ENCODE data around the gene MRTO4. TPM values are rescaled to one million over a fixed set of nuclear protein-coding genes. Genes with fewer than 3 reads are reported as not detected.
"Not testable (repeated sequence)": the region's sequence is repeated elsewhere in the genome, so short reads cannot be mapped to it uniquely, and the experiment has no call there.

MRTO4 gene
- total RNA-seq, 1 experiment from 2014 or later: 54.6 TPM

DNA sequence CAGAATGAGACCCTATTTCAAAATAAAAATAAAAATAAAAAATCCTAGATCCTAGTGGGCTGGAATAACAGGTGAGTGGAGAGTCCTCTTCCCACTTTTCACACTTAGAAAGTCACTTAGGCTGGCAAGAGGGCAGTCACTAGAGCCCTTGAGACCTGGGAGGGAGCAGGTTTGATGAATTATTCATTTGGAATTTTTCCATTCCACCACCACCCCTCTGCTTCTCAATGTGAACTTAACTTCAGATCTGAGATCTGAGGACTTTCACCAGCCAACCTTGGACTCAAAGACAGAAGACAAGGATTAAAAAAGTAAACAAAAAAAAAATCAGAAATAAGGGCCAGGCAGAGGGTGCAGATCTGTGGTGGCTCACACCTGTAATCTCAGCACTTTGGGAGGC, 20.5 kb downstream of the MRTO4 start:
- ATAC-seq: no peak
- H3K36me3 Mint-ChIP-seq: no peaks in the 10 kb centered on the region
- H3K4me3 Mint-ChIP-seq: no peak overlapping the region
- ChIA-PET POLR2A (no interaction called here), CTCF (no interaction called here)
- TF ChIP-seq, protein P1, sequence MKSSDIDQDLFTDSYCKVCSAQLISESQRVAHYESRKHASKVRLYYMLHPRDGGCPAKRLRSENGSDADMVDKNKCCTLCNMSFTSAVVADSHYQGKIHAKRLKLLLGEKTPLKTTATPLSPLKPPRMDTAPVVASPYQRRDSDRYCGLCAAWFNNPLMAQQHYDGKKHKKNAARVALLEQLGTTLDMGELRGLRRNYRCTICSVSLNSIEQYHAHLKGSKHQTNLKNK (CRISPR knock-in tag; IDR thresholded peaks at IDR 0.05): no peak
- TF ChIP-seq, protein P2, sequence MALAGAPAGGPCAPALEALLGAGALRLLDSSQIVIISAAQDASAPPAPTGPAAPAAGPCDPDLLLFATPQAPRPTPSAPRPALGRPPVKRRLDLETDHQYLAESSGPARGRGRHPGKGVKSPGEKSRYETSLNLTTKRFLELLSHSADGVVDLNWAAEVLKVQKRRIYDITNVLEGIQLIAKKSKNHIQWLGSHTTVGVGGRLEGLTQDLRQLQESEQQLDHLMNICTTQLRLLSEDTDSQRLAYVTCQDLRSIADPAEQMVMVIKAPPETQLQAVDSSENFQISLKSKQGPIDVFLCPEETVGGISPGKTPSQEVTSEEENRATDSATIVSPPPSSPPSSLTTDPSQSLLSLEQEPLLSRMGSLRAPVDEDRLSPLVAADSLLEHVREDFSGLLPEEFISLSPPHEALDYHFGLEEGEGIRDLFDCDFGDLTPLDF (CRISPR knock-in tag; IDR thresholded peaks at IDR 0.05): no peak
- TF ChIP-seq, protein P3, sequence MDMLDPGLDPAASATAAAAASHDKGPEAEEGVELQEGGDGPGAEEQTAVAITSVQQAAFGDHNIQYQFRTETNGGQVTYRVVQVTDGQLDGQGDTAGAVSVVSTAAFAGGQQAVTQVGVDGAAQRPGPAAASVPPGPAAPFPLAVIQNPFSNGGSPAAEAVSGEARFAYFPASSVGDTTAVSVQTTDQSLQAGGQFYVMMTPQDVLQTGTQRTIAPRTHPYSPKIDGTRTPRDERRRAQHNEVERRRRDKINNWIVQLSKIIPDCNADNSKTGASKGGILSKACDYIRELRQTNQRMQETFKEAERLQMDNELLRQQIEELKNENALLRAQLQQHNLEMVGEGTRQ (CRISPR knock-in tag; IDR thresholded peaks at IDR 0.05): no peak
- no peak for TF ChIP-seq NFYB (CRISPR knock-in tag; conservative IDR thresholded peaks at IDR 0.05; ENCODE audit: low read depth)
- H3K27me3 Mint-ChIP-seq (ENCODE audit: low read depth): peaks cover 35% of the 10 kb centered on the region
- H3K9me3 Mint-ChIP-seq: peaks cover 9% of the 10 kb centered on the region
- DNase-seq (ENCODE audit: low spot score): no peak
- H3K4me1 Mint-ChIP-seq: no peaks in the 10 kb centered on the region
- H3K27ac Mint-ChIP-seq: no peak overlapping the region

DNA sequence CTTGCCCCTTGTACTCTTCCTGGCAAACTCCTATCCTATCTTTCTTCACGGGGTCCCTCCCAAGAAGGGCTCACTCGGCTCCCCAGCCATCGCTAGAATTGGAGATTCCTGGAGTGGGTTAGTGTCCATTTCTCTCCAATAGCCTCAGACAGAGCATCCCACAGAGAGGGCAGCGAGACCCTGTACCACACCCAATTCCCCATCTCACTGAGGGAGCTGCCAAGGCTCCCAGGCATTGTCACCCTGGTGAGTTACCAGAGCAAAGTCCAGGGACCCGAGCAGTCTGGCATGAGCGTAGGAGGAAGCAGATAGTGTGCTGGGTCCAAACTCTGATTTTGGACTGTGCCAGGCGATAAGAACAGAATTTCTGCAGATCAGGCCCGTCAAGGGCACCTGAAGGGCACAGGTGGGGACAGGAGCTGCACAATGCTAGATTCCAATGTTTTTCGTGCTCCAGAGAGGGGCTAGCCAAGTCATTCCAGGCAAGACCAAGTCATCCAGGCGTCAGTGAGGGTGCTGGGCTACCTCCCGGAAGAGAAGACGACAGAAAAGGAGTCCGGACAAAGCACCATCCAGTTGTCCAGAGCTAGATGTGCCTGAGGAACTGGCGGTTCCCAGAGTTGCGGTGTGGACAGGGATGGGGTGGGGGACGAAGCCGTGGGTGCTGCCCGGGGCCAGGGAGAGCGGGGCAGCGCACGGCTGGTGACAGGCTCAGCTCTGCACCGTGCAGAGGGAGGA, 21.7 kb downstream of the MRTO4 start:
- no peak for ATAC-seq
- peak overlapping the region; percentile 18; the same call in 1 of the 2 replicates for H3K4me3 Mint-ChIP-seq
- TF ChIP-seq, protein P4, sequence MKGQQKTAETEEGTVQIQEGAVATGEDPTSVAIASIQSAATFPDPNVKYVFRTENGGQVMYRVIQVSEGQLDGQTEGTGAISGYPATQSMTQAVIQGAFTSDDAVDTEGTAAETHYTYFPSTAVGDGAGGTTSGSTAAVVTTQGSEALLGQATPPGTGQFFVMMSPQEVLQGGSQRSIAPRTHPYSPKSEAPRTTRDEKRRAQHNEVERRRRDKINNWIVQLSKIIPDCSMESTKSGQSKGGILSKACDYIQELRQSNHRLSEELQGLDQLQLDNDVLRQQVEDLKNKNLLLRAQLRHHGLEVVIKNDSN (CRISPR knock-in tag; IDR thresholded peaks at IDR 0.05): no peak
- TF ChIP-seq NR2C2 (CRISPR knock-in tag; IDR thresholded peaks at IDR 0.05) (no peak), JAZF1 (CRISPR knock-in tag; IDR thresholded peaks at IDR 0.05) (no peak), RELA (CRISPR knock-in tag; IDR thresholded peaks at IDR 0.05; ENCODE audit: borderline replicate concordance) (no peak), SMAD3 (CRISPR knock-in tag; IDR thresholded peaks at IDR 0.05; ENCODE audit: borderline replicate concordance) (no peak), ETV6 (CRISPR knock-in tag; IDR thresholded peaks at IDR 0.05) (no peak), RORB (CRISPR knock-in tag; IDR thresholded peaks at IDR 0.05) (no peak), MXD4 (CRISPR knock-in tag; IDR thresholded peaks at IDR 0.05; ENCODE audit: borderline replicate concordance) (no peak), ZNF416 (CRISPR knock-in tag; IDR thresholded peaks at IDR 0.05) (no peak), CREM (CRISPR knock-in tag; IDR thresholded peaks at IDR 0.05) (no peak)
- TF ChIP-seq, protein P5, sequence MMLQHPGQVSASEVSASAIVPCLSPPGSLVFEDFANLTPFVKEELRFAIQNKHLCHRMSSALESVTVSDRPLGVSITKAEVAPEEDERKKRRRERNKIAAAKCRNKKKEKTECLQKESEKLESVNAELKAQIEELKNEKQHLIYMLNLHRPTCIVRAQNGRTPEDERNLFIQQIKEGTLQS (CRISPR knock-in tag; conservative IDR thresholded peaks at IDR 0.05): no peak
- TF ChIP-seq, protein P6, sequence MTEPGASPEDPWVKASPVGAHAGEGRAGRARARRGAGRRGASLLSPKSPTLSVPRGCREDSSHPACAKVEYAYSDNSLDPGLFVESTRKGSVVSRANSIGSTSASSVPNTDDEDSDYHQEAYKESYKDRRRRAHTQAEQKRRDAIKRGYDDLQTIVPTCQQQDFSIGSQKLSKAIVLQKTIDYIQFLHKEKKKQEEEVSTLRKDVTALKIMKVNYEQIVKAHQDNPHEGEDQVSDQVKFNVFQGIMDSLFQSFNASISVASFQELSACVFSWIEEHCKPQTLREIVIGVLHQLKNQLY (CRISPR knock-in tag; IDR thresholded peaks at IDR 0.05): no peak
- TF ChIP-seq, protein P7, sequence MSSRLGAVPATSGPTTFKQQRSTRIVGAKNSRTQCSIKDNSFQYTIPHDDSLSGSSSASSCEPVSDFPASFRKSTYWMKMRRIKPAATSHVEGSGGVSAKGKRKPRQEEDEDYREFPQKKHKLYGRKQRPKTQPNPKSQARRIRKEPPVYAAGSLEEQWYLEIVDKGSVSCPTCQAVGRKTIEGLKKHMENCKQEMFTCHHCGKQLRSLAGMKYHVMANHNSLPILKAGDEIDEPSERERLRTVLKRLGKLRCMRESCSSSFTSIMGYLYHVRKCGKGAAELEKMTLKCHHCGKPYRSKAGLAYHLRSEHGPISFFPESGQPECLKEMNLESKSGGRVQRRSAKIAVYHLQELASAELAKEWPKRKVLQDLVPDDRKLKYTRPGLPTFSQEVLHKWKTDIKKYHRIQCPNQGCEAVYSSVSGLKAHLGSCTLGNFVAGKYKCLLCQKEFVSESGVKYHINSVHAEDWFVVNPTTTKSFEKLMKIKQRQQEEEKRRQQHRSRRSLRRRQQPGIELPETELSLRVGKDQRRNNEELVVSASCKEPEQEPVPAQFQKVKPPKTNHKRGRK (CRISPR knock-in tag; IDR thresholded peaks at IDR 0.05; ENCODE audit: borderline replicate concordance): no peak
- TF ChIP-seq, protein P8, sequence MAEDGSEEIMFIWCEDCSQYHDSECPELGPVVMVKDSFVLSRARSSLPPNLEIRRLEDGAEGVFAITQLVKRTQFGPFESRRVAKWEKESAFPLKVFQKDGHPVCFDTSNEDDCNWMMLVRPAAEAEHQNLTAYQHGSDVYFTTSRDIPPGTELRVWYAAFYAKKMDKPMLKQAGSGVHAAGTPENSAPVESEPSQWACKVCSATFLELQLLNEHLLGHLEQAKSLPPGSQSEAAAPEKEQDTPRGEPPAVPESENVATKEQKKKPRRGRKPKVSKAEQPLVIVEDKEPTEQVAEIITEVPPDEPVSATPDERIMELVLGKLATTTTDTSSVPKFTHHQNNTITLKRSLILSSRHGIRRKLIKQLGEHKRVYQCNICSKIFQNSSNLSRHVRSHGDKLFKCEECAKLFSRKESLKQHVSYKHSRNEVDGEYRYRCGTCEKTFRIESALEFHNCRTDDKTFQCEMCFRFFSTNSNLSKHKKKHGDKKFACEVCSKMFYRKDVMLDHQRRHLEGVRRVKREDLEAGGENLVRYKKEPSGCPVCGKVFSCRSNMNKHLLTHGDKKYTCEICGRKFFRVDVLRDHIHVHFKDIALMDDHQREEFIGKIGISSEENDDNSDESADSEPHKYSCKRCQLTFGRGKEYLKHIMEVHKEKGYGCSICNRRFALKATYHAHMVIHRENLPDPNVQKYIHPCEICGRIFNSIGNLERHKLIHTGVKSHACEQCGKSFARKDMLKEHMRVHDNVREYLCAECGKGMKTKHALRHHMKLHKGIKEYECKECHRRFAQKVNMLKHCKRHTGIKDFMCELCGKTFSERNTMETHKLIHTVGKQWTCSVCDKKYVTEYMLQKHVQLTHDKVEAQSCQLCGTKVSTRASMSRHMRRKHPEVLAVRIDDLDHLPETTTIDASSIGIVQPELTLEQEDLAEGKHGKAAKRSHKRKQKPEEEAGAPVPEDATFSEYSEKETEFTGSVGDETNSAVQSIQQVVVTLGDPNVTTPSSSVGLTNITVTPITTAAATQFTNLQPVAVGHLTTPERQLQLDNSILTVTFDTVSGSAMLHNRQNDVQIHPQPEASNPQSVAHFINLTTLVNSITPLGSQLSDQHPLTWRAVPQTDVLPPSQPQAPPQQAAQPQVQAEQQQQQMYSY (CRISPR knock-in tag; IDR thresholded peaks at IDR 0.05): no peak
- no peak for DNase-seq (ENCODE audit: low spot score)
- ChIA-PET POLR2A (no interaction called here), CTCF (interaction anchor here (0.6 to 1.7 kb wide), 3 partner anchors 23 to 378 kb away, joined by 4 read pairs; no protein-coding TSS in a partner anchor)
- H3K36me3 Mint-ChIP-seq: no peaks in the 10 kb centered on the region
- H3K27ac Mint-ChIP-seq: no peak overlapping the region
- H3K27me3 Mint-ChIP-seq (ENCODE audit: low read depth): peaks cover 35% of the 10 kb centered on the region
- H3K4me1 Mint-ChIP-seq: no peaks in the 10 kb centered on the region
- peaks cover 9% of the 10 kb centered on the region for H3K9me3 Mint-ChIP-seq

DNA sequence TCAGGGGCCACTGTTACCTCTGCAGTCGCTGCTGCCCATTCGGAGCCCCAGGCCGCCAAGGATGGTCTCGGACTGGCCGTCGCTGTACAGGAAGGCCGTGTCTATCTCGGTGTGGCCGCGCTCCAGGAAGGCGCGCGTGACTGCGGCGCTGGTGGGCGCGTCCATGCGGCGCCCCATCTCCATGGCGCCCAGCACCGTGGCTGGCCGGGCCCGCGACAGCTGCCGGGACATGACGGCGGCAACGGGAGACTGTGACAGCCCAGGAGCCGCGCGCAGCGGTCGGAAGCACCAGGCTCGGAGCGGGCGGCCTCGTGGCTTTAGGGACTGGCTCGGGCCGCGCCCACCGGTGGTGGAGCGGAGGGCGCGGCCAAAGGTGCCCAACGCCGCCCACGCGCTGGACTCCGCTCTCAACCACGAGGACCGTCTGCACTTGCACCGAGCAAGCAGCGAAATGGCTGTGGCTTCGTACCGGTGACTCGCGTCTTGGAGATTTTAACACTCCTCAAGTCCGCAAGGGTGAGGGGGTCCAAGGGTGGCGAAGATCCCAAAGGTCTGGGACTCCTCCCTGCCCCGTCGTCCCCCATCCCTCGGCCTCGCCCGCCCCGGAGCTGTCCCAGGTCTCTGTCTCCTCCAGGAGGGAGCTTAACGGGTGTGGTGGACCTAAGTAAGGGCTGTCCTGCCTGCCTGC, 22.4 kb downstream of the MRTO4 start:
- H3K9me3 Mint-ChIP-seq; H3K36me3 Mint-ChIP-seq; DNase-seq (ENCODE audit: low spot score); POLR2A ChIA-PET; H3K4me3 Mint-ChIP-seq; H3K27ac Mint-ChIP-seq; H3K4me1 Mint-ChIP-seq: not testable (repeated sequence)
- ATAC-seq: peak; percentile 33
- H3K27me3 Mint-ChIP-seq (ENCODE audit: low read depth): peaks cover 35% of the 10 kb centered on the region
- CTCF ChIA-PET: interaction anchor here (0.8 to 1.7 kb wide), 2 partner anchors 308 to 377 kb away, joined by 4 read pairs; no protein-coding TSS in a partner anchor
